Stimulated activated CD8-positive, alpha-beta memory T cell treated with anti-CD3 and anti-CD28 coated beads, Interleukin-4, amount 100 ng/mL, for 4 hours (primary cell): ENCODE results near the gene TAS2R13.

Source experiments
- DNase-seq, 2 donors: peaks; one replicate each; pipeline ENCODE4 v3.0.0-alpha.2; 2020; ENCODE audit warnings: low read depth in 2 of 2, low spot score in 1 of 2

The TAS2R13 gene, protein sequence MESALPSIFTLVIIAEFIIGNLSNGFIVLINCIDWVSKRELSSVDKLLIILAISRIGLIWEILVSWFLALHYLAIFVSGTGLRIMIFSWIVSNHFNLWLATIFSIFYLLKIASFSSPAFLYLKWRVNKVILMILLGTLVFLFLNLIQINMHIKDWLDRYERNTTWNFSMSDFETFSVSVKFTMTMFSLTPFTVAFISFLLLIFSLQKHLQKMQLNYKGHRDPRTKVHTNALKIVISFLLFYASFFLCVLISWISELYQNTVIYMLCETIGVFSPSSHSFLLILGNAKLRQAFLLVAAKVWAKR

DNA sequence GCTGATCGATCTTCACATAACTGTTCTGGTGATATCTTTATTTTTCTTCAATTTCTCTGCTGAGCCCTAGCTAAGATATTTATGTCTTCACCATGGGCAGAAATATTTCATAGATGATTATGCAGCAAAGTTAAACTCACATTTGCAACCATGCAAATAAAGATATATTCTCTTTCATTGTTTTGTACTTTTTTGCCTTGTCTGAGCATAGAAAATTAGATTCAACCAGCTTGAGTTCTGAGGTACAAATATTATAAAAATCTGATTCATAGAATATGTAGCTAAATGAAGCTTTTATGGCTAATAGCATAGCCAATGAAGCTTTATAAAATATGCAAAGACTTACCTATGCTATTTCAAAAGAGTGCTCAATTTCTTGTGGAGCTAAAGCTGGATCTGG is at the start of gene TAS2R13:
TSS of gene TAS2R13 (minus strand) at position 101 of the 400 bp plus-strand sequence. CDS start 264 bp downstream, outside the sequence.
- DNase-seq: no peak

DNA sequence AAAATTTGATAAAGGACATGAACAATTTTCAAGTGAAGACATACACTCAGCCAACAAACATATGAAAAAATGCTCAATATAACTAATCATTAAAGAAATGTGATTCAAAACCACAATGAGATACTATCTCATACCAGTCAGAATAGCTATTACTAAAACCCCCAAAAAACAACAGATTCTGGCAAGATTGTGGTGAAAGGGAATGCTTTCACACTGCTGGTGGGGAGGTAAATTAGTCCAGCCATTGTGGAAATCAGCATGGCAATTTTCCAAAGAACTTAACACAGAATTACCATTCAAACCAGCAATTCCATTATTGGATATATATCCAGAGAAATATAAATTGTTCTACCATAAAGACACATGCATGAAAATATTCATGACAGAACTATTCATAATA is 48.4 kb upstream of the TAS2R13 start:
- DNase-seq: no peak

DNA sequence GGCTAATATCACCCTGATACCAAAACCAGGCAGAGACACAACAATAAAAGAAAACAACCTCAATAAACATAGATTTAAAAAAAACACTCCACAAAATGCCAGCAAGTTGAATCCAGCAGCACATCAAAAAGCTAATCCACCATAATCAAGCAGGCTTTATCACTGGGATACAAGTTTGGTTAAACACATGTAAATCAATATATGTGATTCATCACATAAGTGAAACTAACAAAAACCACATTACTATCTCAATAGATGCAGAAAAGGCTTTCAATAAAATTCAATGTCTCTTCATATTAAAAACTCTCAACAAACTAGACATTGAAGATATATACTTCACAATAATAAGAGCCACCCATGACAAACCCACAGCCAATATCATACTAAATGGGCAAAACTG is 46.7 kb upstream of the TAS2R13 start:
- no peak for DNase-seq

DNA sequence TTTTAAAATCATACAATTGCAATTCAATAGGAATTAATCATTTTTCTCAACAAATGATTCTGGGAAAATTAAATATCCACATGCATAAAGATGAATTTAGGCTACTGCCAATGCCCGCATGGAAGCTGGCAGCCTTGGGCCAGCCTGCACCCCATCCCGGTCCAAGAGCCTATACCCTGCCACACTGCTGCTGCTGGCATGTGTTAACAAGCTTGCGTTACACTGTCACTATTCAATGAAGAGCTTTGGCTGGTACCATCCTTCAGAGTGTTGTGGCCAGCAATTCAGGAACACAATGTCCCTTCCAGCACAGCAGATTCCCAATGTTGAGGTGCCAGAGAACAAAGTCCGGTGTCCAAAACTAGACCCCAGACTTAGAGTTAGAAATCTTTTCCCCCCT is 43.3 kb upstream of the TAS2R13 start:
- no peak for DNase-seq

DNA sequence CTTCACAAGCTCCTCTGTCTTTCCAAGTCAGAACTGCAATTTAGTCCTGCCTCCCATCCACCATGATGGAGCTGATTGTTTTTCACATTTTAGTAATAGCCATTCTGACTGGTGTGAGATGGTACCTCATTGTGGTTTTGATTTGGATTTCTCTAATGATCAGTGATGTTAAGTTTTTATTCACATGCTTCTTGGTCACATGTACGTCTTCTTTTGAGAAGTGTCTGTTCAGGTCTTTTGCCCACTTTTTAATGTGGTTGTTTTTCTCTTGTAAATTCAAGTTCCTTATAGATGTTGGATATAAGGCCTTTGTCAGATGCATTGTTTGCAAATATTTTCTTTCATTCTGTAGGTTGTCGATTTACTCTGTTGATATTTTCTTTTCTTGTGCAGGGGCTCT is 33.8 kb upstream of the TAS2R13 start:
- DNase-seq: no peak

DNA sequence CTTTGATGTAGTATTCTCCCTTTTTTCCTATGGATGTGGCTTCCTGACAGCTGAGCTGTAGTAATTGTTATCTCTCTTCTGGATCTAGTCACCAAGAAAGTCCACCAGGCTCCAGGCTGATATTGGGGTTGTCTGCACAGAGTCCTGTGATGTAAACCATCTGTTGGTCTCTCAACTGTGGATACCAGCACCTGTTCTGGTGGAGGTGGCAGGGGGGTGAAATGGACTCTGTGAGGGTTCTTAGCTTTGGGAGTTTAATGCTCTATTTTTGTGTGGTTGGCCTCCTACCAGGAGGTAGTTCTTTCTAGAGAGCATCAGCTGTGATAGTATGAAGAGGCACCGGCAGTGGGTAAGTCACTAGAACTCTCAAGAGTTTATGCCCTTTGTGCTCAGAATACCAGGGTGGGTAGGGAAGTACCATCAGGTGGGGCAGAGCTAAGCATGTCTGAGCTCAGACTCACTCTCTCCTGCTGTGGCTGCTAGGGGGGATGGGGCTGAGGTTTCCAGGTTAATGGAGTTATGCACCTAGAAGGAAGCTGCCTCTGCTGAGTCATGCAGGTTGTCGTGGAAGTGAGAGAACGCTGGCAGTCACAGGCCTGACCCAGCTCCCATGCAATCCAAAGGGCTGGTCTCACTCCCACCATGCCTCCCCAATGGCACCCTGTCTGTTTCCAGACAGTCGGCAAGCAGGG is 32.7 kb upstream of the TAS2R13 start:
- no peak for DNase-seq

DNA sequence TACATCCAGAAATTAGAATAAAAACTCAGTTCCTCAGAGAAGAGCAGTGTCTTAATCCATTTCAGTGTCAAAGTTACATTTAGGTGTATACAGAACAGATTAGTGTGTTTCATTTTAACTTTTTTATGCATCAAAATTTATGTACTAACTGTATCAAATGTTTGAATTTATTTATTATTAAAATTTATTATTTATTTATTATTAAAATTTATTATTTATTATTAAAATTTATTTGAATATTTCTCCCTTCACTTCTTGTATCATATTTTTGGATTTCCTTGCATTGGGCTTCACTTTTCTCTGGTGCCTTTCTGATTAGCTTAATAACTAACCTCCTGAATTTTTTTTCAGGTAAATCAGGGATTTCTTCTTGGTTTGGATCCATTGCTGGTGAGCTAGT is 32.0 kb upstream of the TAS2R13 start:
- DNase-seq: no peak

DNA sequence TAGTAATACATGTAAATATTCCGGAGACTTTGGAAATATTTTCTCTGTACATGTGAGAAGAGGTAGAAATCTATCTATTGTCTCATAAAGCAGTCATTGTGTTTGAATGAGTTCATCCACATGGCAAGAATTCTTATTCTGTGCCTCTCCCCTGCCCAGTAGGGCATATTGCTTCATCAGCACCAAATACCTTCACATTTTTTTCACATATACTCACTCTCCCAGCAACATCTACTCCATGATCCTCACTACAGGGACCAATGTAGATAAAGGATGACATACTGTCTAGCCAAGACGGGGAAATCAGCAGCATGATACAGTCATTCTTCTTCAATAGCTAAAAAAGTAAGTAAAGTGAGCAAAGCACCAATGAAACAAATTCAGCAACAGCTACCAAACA is 31.0 kb upstream of the TAS2R13 start:
- no peak for DNase-seq

DNA sequence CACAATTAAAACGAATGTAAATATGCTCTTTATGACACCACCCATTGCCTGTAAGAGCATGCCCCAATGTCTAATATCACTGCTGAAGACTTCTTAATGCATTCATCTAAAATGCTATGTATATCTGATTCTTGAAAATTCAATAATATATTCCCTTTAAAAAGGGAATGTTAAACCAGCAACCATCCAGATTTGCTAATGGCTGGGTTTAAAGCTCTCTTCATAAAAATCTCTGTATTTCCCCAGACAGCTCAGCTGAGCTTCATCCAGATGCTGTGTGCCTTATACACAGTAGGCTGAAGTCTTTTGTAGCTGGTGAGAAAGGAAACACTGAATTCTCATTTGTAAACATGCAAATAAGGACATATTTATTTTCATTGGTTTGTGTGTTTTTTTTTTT is 29.8 kb upstream of the TAS2R13 start, which contains the start of gene TAS2R14:
TSS of gene TAS2R14 (minus strand) at position 101 of the 400 bp plus-strand sequence. CDS start at position 45, 56 bp downstream.
- DNase-seq: no peak

DNA sequence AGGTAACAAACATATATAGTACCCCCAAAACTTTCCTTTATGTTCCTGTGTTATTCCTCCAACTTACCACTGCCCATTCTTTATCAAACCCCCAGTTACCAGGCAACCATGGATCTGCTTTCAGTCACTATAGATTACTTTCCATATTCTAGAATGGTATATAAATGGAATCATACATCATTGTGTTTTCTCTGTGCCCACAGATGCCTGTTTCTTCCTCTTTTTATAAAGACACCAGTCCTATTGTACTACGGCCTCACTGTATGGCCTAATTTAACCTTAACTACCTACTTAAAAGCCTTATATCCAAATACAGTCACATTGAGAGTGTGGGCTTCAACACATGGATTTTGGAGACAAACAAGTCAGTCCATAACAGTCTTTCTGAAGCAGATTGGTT is 27.1 kb upstream of the TAS2R13 start:
- no peak for DNase-seq

DNA sequence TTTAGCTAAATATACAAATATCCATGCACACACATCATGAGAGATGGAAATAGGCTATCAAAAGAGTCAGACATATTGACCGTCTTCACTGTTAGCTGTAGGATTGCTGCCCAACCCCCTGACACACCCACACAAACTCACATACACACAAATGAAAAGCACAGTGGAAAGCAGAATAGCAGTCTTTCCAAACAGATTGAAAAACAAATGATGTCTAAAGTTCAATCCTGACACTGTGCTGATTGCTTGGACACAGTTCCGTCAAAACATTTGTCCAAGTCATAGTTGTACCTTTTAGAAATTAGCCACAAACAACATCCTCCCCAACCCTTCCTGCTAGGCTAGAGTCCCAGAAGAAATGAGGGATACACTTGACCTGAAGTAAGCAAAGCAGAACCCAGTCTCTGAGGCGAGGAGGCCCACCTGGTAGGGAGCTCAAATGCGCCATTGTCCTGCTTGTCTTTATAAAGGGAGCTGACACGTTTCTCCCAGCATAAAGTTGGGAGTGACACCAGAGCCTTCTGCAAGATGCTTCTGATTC is 19.5 kb upstream of the TAS2R13 start, which contains the start of gene PRH2:
TSS of gene PRH2 (plus strand) at position 491 of the 541 bp plus-strand sequence. CDS start at position 529, 38 bp downstream.
- no peak for DNase-seq

DNA sequence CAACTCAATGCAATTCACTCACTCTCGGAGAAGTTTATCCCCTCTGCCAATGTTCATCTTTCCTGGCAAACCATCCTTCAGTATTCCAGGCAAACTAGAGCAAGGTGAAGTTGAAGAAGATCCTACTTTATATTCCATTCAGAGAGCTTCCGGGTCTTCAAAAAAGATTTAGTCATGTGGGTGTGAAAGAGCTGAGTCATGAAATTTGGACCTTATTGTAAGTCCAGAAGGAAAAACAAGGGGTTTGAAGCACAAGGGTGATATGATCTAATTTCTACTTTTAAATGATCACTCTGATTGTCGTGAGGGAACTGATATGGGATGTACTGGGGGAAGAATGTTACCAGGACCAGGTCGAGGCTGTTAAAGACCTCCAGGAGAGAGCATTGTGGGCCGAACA is 16.9 kb upstream of the TAS2R13 start:
- DNase-seq: no peak

DNA sequence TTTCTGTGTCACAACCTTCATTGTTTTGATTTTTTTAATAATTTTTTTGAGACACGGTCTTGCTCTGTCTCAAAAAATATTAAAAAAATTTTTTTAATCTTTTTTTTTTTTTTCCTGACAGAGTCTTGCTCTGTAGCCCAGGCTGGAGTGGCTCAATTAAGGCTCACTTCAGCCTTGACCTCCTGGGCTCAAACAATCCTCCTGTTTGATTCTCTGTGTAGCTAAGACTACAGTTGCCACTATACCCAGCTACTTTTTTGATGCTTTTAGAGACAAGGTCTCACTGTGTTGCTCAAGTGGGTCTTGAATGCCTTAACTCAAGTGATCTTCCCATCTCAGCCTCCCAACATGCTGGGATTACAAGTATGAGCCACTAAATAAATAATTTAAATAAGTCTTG is 10.4 kb upstream of the TAS2R13 start:
- no peak for DNase-seq

DNA sequence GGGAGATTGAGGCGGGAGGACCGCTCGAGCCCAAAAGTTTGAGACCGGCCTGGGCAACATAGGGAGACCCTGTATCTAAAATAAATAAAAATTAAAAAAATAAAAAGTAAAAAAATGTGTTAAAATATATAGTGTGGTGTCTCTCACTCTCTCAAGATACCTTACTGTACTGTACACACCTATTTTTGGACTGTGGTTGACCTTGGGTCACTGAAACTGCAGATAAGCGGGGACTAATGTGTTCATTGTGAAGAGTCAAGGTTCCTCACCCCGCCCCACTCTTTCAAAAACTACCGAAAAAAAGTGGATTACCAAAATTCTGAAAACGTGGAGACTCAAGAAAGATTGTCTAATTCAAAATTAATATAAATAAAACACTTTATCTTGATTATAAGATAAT is 1.0 kb upstream of the TAS2R13 start:
- DNase-seq: no peak

DNA sequence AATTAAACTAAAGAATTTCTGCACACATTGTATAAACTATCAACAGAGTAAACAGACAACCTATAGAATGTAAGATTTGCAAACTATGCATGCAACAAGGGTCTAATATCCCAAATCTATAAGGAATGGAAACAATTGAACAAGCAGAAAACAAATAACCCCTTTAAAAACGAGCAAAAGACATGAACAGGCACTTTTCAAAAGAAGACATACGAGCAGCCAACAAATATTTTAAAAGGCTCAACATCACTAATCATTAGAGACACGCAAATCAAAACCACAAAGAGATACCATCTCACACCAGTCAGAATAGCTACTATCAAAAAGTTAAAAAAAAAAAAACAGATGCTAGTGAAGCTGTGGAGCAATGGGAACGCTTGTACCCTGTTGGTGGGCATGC is 4.7 kb downstream of the TAS2R13 start:
- DNase-seq: no peak

DNA sequence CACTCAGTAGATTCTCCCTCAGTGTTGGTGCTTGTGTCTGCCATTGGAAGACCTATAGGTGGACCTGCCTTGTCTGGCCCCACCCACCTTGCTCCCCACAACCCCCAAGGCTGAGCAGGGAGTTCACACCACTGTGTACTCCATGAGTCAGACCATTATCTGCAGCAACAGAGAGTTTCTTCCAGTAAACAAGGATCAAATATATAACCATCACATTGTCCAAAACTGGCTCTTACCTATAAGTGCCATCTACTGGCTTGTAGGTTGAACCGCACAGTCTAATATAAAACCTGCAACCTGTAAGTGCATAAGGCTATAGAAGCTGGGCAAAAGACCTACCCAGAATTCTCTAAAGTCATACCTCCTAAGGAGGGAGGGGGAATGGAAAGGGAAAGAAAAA is 7.9 kb downstream of the TAS2R13 start:
- DNase-seq: no peak

DNA sequence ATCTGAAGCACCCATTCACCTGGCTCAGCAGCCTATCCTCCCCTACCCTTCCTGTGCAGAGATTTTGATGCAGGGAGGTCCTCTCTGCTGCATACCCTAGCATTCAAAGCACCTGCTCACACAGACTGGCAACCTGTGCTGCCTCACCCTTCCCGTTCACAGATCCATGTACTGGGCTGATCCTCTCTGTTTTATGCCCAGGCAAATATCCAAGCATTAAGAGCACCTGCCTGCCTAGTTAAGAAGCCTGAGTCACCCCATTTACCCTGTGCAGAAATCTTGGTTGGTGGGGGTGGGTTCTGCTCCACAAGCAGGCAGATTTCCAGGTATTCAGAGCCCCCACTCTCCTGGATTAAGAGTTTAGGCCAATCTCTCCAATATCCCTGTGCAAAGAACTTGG is 8.4 kb downstream of the TAS2R13 start:
- DNase-seq: no peak

DNA sequence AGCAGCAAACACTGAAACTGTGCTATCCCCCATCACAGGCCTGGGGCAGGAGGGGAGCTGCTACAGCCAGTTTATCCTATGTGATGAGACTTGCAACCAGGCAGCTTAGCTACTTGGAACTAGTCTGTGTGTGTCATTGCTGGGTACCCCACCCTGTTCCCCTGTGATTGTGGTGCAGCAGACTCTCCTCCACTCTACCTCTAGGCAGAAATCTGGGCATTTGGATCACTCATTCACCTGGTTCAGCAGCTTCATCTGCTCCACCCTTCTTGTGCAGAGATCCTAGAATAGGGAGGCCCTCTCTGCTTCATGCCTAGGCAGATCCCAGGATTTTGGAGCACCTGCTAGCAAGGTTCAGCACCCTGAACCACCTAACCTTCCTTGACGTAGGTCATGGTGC is 8.8 kb downstream of the TAS2R13 start:
- no peak for DNase-seq

DNA sequence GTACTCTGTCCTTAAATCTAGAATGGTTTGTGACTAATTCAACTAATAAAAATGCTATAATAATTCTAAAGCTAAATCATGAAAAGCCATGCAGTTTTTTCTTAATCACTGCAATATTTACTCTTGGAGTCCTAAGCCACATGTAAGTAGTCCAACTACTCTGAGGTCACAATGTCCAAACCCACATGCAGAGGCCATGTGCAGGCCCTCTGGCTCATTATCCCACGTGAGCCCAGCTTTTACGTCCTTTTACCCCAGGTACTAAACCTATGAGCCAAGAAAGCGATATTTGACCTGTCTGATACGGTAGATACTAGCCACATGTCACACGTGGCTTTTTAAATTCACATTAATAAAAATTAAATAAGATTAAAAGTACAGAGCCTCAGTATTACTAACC is 12.5 kb downstream of the TAS2R13 start:
- DNase-seq: no peak

DNA sequence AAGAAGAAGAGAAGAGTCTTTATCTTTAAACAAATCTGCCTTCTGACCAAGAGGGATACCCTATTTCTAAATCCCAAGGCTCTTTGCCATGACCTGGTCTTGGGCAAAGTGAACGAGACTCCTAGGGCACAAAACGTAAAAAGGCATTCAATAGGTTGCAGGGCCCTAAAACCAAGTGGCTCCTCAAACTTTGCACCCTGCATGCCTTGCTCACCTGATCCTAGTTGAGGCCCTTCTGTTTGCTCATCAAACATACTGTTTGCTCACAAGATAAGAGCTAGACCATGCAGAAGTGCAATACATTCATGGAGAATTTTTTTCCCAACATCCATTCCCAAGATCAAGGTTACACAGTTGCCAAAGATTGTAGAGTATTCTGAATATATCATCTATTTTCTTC is 17.4 kb downstream of the TAS2R13 start:
- DNase-seq: no peak

DNA sequence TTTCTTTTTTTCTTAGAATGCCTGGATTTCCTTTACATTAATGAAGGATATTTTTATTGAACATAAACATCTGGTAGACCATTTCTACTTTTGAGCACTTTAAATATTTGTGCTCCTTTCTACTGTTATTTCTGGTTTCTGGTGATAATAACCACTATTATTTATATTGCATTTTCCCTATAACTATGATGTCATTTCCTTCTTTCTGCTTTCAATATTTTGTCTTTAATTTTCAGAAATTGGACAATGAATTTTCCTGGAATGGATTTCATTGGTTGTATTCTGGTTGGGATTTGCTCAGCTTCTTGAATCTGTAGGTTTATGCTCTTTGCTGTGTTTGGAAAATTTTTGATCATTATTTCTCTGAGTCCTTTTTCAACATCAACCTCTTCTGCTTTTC is 20.1 kb downstream of the TAS2R13 start:
- no peak for DNase-seq

DNA sequence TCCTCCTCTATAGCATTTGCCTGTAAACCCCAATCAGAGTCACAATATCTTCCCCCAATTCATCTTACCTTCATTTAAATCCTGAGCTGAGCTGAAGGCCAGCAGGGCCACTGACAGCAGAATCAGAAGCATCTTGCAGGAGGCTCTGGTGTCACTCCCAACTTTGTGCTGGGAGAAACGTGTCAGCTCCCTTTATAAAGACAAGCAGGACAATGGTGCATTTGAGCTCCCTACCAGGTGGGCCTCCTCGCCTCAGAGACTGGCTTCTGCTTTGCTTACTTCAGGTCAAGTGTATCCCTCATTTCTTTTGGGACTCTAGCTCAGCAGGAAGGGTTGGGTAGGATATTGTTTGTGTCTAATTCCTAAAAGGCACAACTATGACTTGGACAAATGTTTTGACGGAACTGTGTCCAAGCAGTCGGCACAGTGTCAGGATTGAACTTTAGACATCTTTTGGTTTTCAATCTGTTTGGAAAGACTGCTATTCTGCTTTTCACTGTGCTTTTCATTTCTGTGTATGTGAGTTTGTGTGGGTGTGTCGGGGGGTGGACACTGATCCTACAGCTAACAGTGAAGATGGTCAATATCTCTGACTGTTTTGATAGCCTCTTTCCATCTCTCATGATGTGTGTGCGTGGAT is 25.2 kb downstream of the TAS2R13 start, which contains the start of gene PRH1:
TSS of gene PRH1 (minus strand) at position 170 of the 640 bp plus-strand sequence. CDS start at position 132, 38 bp downstream.
- DNase-seq: no peak
